CD4-positive, CD25-positive, alpha-beta regulatory T cell (primary cell): ENCODE measurements around the gene PDIA5. TPM values are rescaled to one million over a fixed set of nuclear protein-coding genes. Genes with fewer than 3 reads are reported as not detected.

Source experiments
- ATAC-seq, 2 donors: fragments of 150-1000 bp; cut with Tn5 transposase; one replicate each; pipeline ENCODE4 v1.10.0; 2021; ENCODE audit warnings: low read depth in 2 of 2, moderate number of reproducible peaks in 2 of 2, moderate library complexity in 1 of 2
- DNase-seq, 3 donors: peaks; one replicate each; pipeline versions ENCODE4 v3.0.0 to v3.0.0-alpha.2; 2012 to 2022; ENCODE audit warnings: mixed read lengths in 1 of 3
- H3K27ac ChIP-seq: one replicate; pipeline ENCODE4 v1.7.0; 2013; ENCODE audit warnings: mild to moderate bottlenecking, low read length; ENCODE audit not compliant: insufficient read depth, poor library complexity, severe bottlenecking
- H3K27me3 ChIP-seq: one replicate; pipeline ENCODE4 v1.7.0; 2013; ENCODE audit warnings: low read length; ENCODE audit not compliant: control insufficient read depth, insufficient read depth
- H3K36me3 ChIP-seq: one replicate; pipeline ENCODE4 v1.7.0; 2013; ENCODE audit warnings: mild to moderate bottlenecking, low read length, moderate library complexity; ENCODE audit not compliant: control insufficient read depth, insufficient read depth
- H3K4me1 ChIP-seq: 2 replicates; pipeline ENCODE4 v1.7.0; 2013; ENCODE audit warnings: mild to moderate bottlenecking, low read length; ENCODE audit not compliant: insufficient read depth, control insufficient read depth, poor library complexity, severe bottlenecking
- H3K4me3 ChIP-seq: one replicate; pipeline ENCODE4 v1.7.0; 2013; ENCODE audit warnings: low read depth, mild to moderate bottlenecking, low read length, moderate library complexity
- H3K9me3 ChIP-seq, 2 experiments: 1 replicate in 1 of 2; 2 replicates in 1 of 2; pipeline ENCODE4 v1.7.0; 2013; ENCODE audit warnings: low read length in 2 of 2, mild to moderate bottlenecking in 1 of 2, moderate library complexity in 1 of 2; ENCODE audit not compliant: control insufficient read depth in 2 of 2
- H3K27ac Mint-ChIP-seq, 3 donors: one replicate each; pipeline ENCODE4 v1.8.0; 2020 to 2022; ENCODE audit warnings: mild to moderate bottlenecking in 3 of 3, mixed read lengths in 3 of 3, moderate library complexity in 2 of 3
- H3K27me3 Mint-ChIP-seq: one replicate; pipeline ENCODE4 v1.8.0; 2022; ENCODE audit warnings: mild to moderate bottlenecking, mixed read lengths
- H3K36me3 Mint-ChIP-seq: one replicate; pipeline ENCODE4 v1.8.0; 2020; ENCODE audit warnings: mixed read lengths
- H3K4me1 Mint-ChIP-seq, 4 donors: one replicate each; pipeline ENCODE4 v1.8.0; 2020 to 2022; ENCODE audit warnings: mixed read lengths in 4 of 4, mild to moderate bottlenecking in 1 of 4
- H3K4me3 Mint-ChIP-seq, 4 donors: one replicate each; pipeline ENCODE4 v1.8.0; 2020 to 2022; ENCODE audit warnings: mild to moderate bottlenecking in 4 of 4, mixed read lengths in 4 of 4, moderate library complexity in 3 of 4
- H3K9me3 Mint-ChIP-seq, 7 donors: one replicate each; pipeline ENCODE4 v1.8.0; 2020 to 2022; ENCODE audit warnings: mixed read lengths in 7 of 7, mild to moderate bottlenecking in 3 of 7, moderate library complexity in 2 of 7
- polyA plus RNA-seq, 4 donors: library from polyadenylated mRNA; unstranded; fragments of 300-500 nt; fragmentation: Illumina TruSeq; gene quantifications; one replicate each; pipeline ENCODE4 v1.2.3, GENCODE V29; 2021
- total RNA-seq: library from RNA; stranded (reverse); gene quantifications from one replicate; pipeline ENCODE4 v1.2.3, GENCODE V29; 2022

The PDIA5 gene
- total and polyA plus RNA-seq, 5 donors from 2014 or later: 0.92 to 2.6 (median 1.3) TPM

DNA sequence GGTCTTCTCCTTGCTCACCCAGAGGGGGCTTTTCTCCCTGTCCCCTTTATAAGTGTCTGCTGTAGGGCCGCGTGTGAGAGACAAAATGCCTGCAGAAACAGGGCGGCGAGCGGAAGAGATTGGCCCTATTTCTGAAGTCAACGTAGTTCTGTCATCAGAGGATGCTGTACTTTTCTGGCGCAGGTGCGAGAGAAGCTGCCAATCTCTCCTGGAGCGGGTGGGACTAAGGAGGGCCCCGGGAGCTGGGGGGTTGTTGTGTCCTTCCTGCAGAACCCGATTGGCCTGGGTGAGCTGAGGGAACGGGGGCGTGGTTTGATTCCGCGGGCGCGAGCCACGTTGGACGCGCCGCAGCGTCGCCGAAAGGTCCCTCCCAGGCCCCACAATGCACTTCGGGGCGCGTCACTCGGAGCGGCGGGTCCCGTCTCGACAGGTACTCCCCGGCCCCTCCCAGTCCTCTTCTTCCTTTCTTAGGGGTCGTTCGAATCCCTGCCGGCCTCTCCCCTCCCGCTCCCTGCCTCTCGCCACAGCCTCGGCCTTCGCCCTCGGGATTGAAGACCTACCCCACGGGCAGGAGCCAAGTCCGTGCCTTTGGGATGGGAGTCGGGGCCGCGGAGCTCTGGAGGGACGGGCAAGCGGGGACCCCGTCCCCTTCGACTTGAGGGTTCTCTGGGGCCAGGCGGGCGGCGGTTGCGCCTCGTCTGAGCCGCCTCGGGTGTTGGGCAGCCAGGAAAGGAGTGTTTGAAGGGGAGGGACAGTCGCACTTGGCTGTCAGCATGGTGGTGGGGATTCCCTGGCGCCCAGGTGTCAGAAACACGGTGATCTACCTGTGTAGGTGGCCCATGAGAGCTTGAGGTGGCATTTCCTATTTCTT, 135.0 kb downstream of the PDIA5 start, which contains the start of gene SEC22A:
TSS of gene SEC22A (plus strand) at position 387 of the 871 bp plus-strand sequence. CDS start 7,275 bp downstream, outside the sequence.
- Histone ChIP-seq H3K4me1 (peaks cover 12% of the 10 kb centered on the region), H3K9me3 (peaks cover 3% of the 10 kb centered on the region in 2 experiments), H3K27ac (peak within 1 kb of the TSS; percentile 98), H3K4me3 (peak within 1 kb of the TSS; percentile 84), H3K36me3 (no peaks in the 10 kb centered on the region), H3K27me3 (no peaks in the 10 kb centered on the region)
- Mint-ChIP-seq H3K9me3 (peaks cover 0 to 4% (median 3%) of the 10 kb centered on the region in 7 donors), H3K27ac (peak within 1 kb of the TSS; percentile 99 to 100 (median 99)), H3K36me3 (peaks cover 12% of the 10 kb centered on the region), H3K4me1 (peaks cover 11 to 42% (median 19%) of the 10 kb centered on the region in 4 donors), H3K27me3 (peaks cover 23% of the 10 kb centered on the region), H3K4me3 (peak within 1 kb of the TSS; percentile 91 to 96 (median 93))
- DNase-seq (peak; percentile 92 to 98 (median 98)), ATAC-seq (peak; percentile 99)

DNA sequence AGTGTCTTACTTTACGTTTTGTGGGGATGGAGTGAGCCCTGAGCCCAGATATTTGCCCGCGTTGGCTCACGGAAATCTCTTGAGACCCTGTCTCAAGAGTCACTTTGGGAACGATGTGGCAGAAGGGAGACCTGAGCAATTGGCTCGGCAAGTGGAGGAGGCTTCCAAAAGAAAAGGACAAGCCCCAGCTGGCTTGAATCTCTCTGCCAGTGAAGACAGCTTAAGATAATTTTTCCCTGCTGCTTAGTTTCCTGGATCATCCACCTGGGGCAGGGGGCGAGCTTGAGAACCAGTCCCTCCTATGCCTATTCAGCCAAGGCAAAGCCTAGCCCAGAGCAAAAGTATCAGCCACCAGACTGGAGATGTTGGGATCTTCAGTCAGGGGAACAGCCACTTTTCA, 135.6 kb downstream of the PDIA5 start:
- H3K9me3 ChIP-seq: peaks cover 3% of the 10 kb centered on the region in 2 experiments
- H3K4me1 Mint-ChIP-seq: peaks cover 11 to 42% (median 19%) of the 10 kb centered on the region in 4 donors
- ATAC-seq: no peak
- H3K27ac Mint-ChIP-seq: peak overlapping the region; percentile 99 to 100 (median 99)
- peaks cover 0 to 4% (median 0%) of the 10 kb centered on the region in 7 donors for H3K9me3 Mint-ChIP-seq
- H3K27me3 Mint-ChIP-seq: peaks cover 18% of the 10 kb centered on the region
- H3K36me3 Mint-ChIP-seq: peaks cover 12% of the 10 kb centered on the region
- no peaks in the 10 kb centered on the region for H3K27me3 ChIP-seq
- DNase-seq: peak in 1 of 3 donors; percentile 20
- peak overlapping the region; percentile 91 to 96 (median 93) for H3K4me3 Mint-ChIP-seq
- peak overlapping the region; percentile 98 for H3K27ac ChIP-seq
- H3K4me1 ChIP-seq: peaks cover 12% of the 10 kb centered on the region
- peak overlapping the region; percentile 75 for H3K4me3 ChIP-seq
- H3K36me3 ChIP-seq: no peaks in the 10 kb centered on the region

Other genes starting within 250 kb of the PDIA5 start
- gene SEMA5B, start 39.3 kb upstream of the PDIA5 start, total RNA-seq: not detected
- under 1 TPM in 1 of 4 donors, not detected in 3; 0.50 TPM for gene SEMA5B, start 39.3 kb upstream of the PDIA5 start, polyA plus RNA-seq
- 22.9 TPM for gene SEC22A, start 134.9 kb downstream of the PDIA5 start, total RNA-seq
- 10 to 100 TPM; 14.9 to 23.1 (median 18.7) TPM for gene SEC22A, start 134.9 kb downstream of the PDIA5 start, polyA plus RNA-seq